Activated CD8-positive, alpha-beta memory T cell treated with anti-CD3 and anti-CD28 coated beads, Interleukin-2, amount 10 ng/mL, durations not matched to agents 7 days and 5 days (primary cell): ENCODE results near the gene SF3B3. TPM values are rescaled to one million over a fixed set of nuclear protein-coding genes. Genes with fewer than 3 reads are reported as not detected.

Experiments
- ATAC-seq: fragments of 150-1000 bp; cut with Tn5 transposase; one replicate; pipeline ENCODE4 v1.10.0; 2021; ENCODE audit warnings: moderate library complexity
- CTCF ChIA-PET: fragments of 350-600 bp; sonication (Branson Sonifier 250); formaldehyde crosslinking; loops from one replicate; lab custom pipeline; 2021; ENCODE audit warnings: antibody characterized with exemption; lab: Charles Lee
- DNase-seq: peaks from one replicate; pipeline ENCODE4 v3.0.0-alpha.2; 2020
- H3K27ac Mint-ChIP-seq: one replicate; pipeline ENCODE4 v1.8.0; 2021; ENCODE audit warnings: mild to moderate bottlenecking, mixed read lengths
- H3K27me3 Mint-ChIP-seq: one replicate; pipeline ENCODE4 v1.8.0; 2021; ENCODE audit warnings: mixed read lengths
- H3K36me3 Mint-ChIP-seq: one replicate; pipeline ENCODE4 v1.8.0; 2021; ENCODE audit warnings: mild to moderate bottlenecking, mixed read lengths
- H3K4me1 Mint-ChIP-seq: one replicate; pipeline ENCODE4 v1.8.0; 2021; ENCODE audit warnings: mixed read lengths
- H3K4me3 Mint-ChIP-seq: one replicate; pipeline ENCODE4 v1.8.0; 2021; ENCODE audit warnings: mild to moderate bottlenecking, moderate library complexity, mixed read lengths
- H3K9me3 Mint-ChIP-seq: one replicate; pipeline ENCODE4 v1.8.0; 2022; ENCODE audit warnings: low read depth, mixed read lengths
- total RNA-seq, 2 experiments: library from RNA; stranded (reverse); gene quantifications; one replicate each; pipeline ENCODE4 v1.2.3, GENCODE V29; 2021

Gene SF3B3
- 100 to 1,000 TPM; 407 to 541 TPM for total RNA-seq

- no peaks in the 10 kb centered on the region for H3K27me3 Mint-ChIP-seq
- peak within 1 kb of the TSS; percentile 97 for H3K27ac Mint-ChIP-seq
- peak; percentile 56 for ATAC-seq
- CTCF ChIA-PET, result interaction anchor here (0.8 to 2.6 kb wide), 6 partner anchors 10 to 235 kb away, joined by 3 to 12 read pairs (median 7); partner anchors contain the start of gene AARS1
- H3K36me3 Mint-ChIP-seq, result peaks cover 48% of the 10 kb centered on the region
- DNase-seq, result peak; percentile 83
- peaks cover 55% of the 10 kb centered on the region for H3K4me1 Mint-ChIP-seq
- peak within 1 kb of the TSS; percentile 96 for H3K4me3 Mint-ChIP-seq
- H3K9me3 Mint-ChIP-seq, result no peaks in the 10 kb centered on the region
Measured at GRCh38 chr16:70523743-70524398, at the start of gene SF3B3. TSS of gene SF3B3 (plus strand) at chr16:70523816. CDS start at chr16:70526657, 2,841 bp downstream.

GRCh38 chr16:70474320-70475053 lies 49.1 kb upstream of the SF3B3 start:
- Mint-ChIP-seq H3K9me3 (no peaks in the 10 kb centered on the region), H3K27ac (no peak overlapping the region), H3K4me3 (no peak overlapping the region), H3K27me3 (no peaks in the 10 kb centered on the region), H3K36me3 (peaks cover 2% of the 10 kb centered on the region), H3K4me1 (peaks cover 33% of the 10 kb centered on the region)
- DNase-seq (no peak), ATAC-seq (no peak)
- CTCF ChIA-PET, result no interaction called here

- no peaks in the 10 kb centered on the region for H3K27me3 Mint-ChIP-seq
- peak overlapping the region; percentile 63 for H3K27ac Mint-ChIP-seq
- H3K4me1 Mint-ChIP-seq, result peaks cover 33% of the 10 kb centered on the region
Measured at GRCh38 chr16:70475054-70475871, 48.4 kb upstream of the SF3B3 start.

GRCh38 chr16:70476272-70477020 lies 47.2 kb upstream of the SF3B3 start:
- peak; percentile 93 for ATAC-seq
- peaks cover 33% of the 10 kb centered on the region for H3K4me1 Mint-ChIP-seq

More at GRCh38 chr16:70475054-70475871, 48.4 kb upstream of the SF3B3 start:
- Mint-ChIP-seq H3K36me3 (peaks cover 2% of the 10 kb centered on the region), H3K4me3 (no peak overlapping the region), H3K9me3 (no peaks in the 10 kb centered on the region)
- ATAC-seq, result no peak
- CTCF ChIA-PET, result no interaction called here
- DNase-seq, result no peak

GRCh38 chr16:70478169-70478568 lies 45.4 kb upstream of the SF3B3 start:
- H3K9me3 Mint-ChIP-seq, result no peaks in the 10 kb centered on the region
- H3K4me1 Mint-ChIP-seq, result peaks cover 33% of the 10 kb centered on the region
- no peak for DNase-seq
- no peak for ATAC-seq
- peaks cover 3% of the 10 kb centered on the region for H3K36me3 Mint-ChIP-seq
- no peaks in the 10 kb centered on the region for H3K27me3 Mint-ChIP-seq
- no peak overlapping the region for H3K4me3 Mint-ChIP-seq
- CTCF ChIA-PET, result interaction anchor here (0.8 to 2.1 kb wide), 5 partner anchors 9 to 105 kb away, joined by 4 to 6 read pairs (median 5); no protein-coding TSS in a partner anchor
- peak overlapping the region; percentile 94 for H3K27ac Mint-ChIP-seq

More at GRCh38 chr16:70476272-70477020, 47.2 kb upstream of the SF3B3 start:
- no peak overlapping the region for H3K4me3 Mint-ChIP-seq
- CTCF ChIA-PET, result interaction anchor here (1.0 kb wide), 1 partner anchor 77 kb away, joined by 3 read pairs; no protein-coding TSS in a partner anchor
- H3K9me3 Mint-ChIP-seq, result no peaks in the 10 kb centered on the region
- peak overlapping the region; percentile 94 for H3K27ac Mint-ChIP-seq
- peak; percentile 81 for DNase-seq
- H3K36me3 Mint-ChIP-seq, result peaks cover 3% of the 10 kb centered on the region
- H3K27me3 Mint-ChIP-seq, result no peaks in the 10 kb centered on the region

GRCh38 chr16:70478912-70479341 lies 44.7 kb upstream of the SF3B3 start:
- H3K9me3 Mint-ChIP-seq, result no peaks in the 10 kb centered on the region
- peak overlapping the region; percentile 40 for H3K27ac Mint-ChIP-seq
- H3K4me1 Mint-ChIP-seq, result peaks cover 41% of the 10 kb centered on the region
- H3K4me3 Mint-ChIP-seq, result no peak overlapping the region
- H3K36me3 Mint-ChIP-seq, result peaks cover 3% of the 10 kb centered on the region
- no peak for ATAC-seq
- H3K27me3 Mint-ChIP-seq, result no peaks in the 10 kb centered on the region
- no peak for DNase-seq
- CTCF ChIA-PET, result interaction anchor here (0.8 to 2.1 kb wide), 4 partner anchors 10 to 106 kb away, joined by 4 to 6 read pairs (median 5); no protein-coding TSS in a partner anchor

GRCh38 chr16:70480127-70481105 lies 43.2 kb upstream of the SF3B3 start:
- ATAC-seq, result no peak
- DNase-seq, result no peak
- no peak overlapping the region for H3K4me3 Mint-ChIP-seq
- H3K27me3 Mint-ChIP-seq, result no peaks in the 10 kb centered on the region
- H3K27ac Mint-ChIP-seq, result no peak overlapping the region
- CTCF ChIA-PET, result interaction anchor here (0.7 to 1.0 kb wide), 2 partner anchors 28 to 84 kb away, joined by 3 to 4 read pairs; no protein-coding TSS in a partner anchor
- H3K4me1 Mint-ChIP-seq, result peaks cover 40% of the 10 kb centered on the region
- no peaks in the 10 kb centered on the region for H3K9me3 Mint-ChIP-seq
- peaks cover 3% of the 10 kb centered on the region for H3K36me3 Mint-ChIP-seq

GRCh38 chr16:70481929-70482536 lies 41.6 kb upstream of the SF3B3 start:
- DNase-seq, result no peak
- Mint-ChIP-seq H3K27me3 (no peaks in the 10 kb centered on the region), H3K4me3 (no peak overlapping the region), H3K4me1 (peaks cover 28% of the 10 kb centered on the region), H3K9me3 (no peaks in the 10 kb centered on the region), H3K36me3 (peaks cover 8% of the 10 kb centered on the region), H3K27ac (no peak overlapping the region)
- ATAC-seq, result no peak
- CTCF ChIA-PET, result interaction anchor here (0.5 to 1.0 kb wide), 2 partner anchors 85 to 86 kb away, joined by 4 read pairs; no protein-coding TSS in a partner anchor

GRCh38 chr16:70482624-70483023 lies 41.0 kb upstream of the SF3B3 start:
- no peak overlapping the region for H3K4me3 Mint-ChIP-seq
- H3K9me3 Mint-ChIP-seq, result no peaks in the 10 kb centered on the region
- peaks cover 8% of the 10 kb centered on the region for H3K36me3 Mint-ChIP-seq
- CTCF ChIA-PET, result no interaction called here
- H3K27me3 Mint-ChIP-seq, result no peaks in the 10 kb centered on the region
- ATAC-seq (no peak), DNase-seq (no peak)
- no peak overlapping the region for H3K27ac Mint-ChIP-seq
- H3K4me1 Mint-ChIP-seq, result peaks cover 23% of the 10 kb centered on the region

- DNase-seq, result no peak
- ATAC-seq, result peak; percentile 41
- H3K4me1 Mint-ChIP-seq, result peaks cover 15% of the 10 kb centered on the region
- peaks cover 8% of the 10 kb centered on the region for H3K36me3 Mint-ChIP-seq
- H3K9me3 Mint-ChIP-seq, result no peaks in the 10 kb centered on the region
- H3K4me3 Mint-ChIP-seq, result no peak overlapping the region
- no peak overlapping the region for H3K27ac Mint-ChIP-seq
- H3K27me3 Mint-ChIP-seq, result no peaks in the 10 kb centered on the region
- CTCF ChIA-PET, result no interaction called here
Measured at GRCh38 chr16:70483426-70483825, 40.2 kb upstream of the SF3B3 start.

- Mint-ChIP-seq H3K36me3 (peaks cover 10% of the 10 kb centered on the region), H3K9me3 (no peaks in the 10 kb centered on the region), H3K27me3 (no peaks in the 10 kb centered on the region), H3K27ac (no peak overlapping the region), H3K4me1 (peaks cover 8% of the 10 kb centered on the region), H3K4me3 (no peak overlapping the region)
- CTCF ChIA-PET, result no interaction called here
- no peak for ATAC-seq
- no peak for DNase-seq
Measured at GRCh38 chr16:70484867-70485266, 38.7 kb upstream of the SF3B3 start.
